Measurements from ENCODE around the gene TGIF2LY.
"Not testable (repeated sequence)": the region's sequence is repeated elsewhere in the genome, so short reads cannot be mapped to it uniquely, and the experiment has no call there.

Gene TGIF2LY

GRCh38 chrY:3578767-3579166 is at the start of gene TGIF2LY:
TSS of gene TGIF2LY (plus strand) at chrY:3579067. CDS start at chrY:3579245, 178 bp downstream.
- not testable (repeated sequence) for DNase-seq
